HG03432 (cell line): ENCODE data around the gene RORC.
"Not testable (repeated sequence)": the region's sequence is repeated elsewhere in the genome, so short reads cannot be mapped to it uniquely, and the experiment has no call there.

Experiments used
- ATAC-seq: cut with Tn5 transposase; IDR thresholded peaks from one replicate; pipeline ENCODE4 v1.9.1; 2021; ENCODE audit warnings: mild to moderate bottlenecking, moderate library complexity; ENCODE audit not compliant: unreplicated experiment

RORC gene

DNA sequence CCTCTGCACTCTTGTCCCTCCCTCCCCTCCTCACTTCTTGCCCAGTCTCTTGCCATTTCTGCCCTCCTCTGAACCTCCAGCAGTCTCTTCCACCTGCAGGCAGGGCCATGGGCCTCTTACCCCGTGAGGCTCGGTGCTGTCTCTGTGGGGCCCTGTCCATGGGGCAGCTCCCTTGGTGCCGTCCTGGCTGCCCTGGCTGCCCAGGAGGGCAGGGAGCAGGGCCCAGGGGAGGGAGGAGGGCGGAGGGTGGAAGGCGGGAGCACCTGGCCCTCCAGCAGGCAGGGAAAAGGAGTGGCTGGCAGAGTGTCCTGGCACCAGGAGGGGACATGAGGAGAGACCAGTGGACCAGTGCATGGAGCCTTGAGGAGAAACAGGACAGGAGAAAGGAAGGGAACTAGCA lies at the start of gene RORC:
TSS of gene RORC (minus strand) at position 198 of the 400 bp plus-strand sequence. CDS start at position 160, 38 bp downstream.
- ATAC-seq = no peak

DNA sequence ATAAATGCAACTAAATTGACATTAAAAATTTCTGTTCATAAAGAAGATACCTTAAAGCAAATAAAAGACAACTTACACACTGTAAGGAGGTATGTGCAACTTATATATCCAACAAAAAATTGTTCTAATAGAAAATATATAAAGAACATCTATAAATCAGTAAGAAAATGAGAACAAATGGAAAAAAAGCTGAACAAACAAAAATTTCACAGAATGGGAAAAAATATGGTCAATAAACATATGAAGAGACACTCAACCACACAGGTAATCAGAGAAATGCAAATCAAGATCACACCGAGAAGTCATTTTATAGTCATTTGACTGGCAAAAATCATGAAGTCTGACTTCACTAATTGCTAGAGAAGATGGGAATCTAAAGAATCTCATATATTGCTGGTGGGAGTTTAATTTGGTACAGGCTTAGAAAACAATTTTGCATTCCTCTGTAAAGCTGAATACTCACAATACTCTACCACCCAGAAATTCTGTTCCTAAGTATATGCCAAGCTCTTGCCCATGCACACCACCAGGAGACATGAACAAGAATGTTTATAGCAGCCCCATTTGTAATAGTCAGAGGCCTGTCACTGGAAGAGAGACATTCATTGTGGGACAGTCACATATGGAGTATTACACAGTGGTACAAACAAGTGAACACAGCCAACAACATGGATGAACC lies 44.0 kb upstream of the RORC start:
- ATAC-seq = no peak

DNA sequence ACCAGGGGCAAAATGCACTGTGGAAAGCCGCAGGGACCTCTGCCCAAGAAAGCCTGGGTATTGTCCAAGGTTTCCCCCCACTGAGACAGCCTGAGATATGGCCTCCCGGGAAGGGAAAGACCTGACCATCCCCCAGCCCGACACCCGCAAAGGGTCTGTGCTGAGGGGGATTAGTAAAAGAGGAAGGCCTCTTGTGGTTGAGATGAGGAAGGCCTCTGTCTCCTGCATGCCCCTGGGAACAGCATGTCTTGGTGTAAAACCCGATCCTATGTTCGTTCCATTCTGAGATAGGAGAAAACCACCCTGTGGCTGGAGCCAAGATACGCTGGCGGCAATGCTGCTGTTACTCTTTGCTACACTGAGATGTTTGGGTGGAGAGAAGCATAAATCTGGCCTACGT lies 41.2 kb upstream of the RORC start:
- ATAC-seq = not testable (repeated sequence)

DNA sequence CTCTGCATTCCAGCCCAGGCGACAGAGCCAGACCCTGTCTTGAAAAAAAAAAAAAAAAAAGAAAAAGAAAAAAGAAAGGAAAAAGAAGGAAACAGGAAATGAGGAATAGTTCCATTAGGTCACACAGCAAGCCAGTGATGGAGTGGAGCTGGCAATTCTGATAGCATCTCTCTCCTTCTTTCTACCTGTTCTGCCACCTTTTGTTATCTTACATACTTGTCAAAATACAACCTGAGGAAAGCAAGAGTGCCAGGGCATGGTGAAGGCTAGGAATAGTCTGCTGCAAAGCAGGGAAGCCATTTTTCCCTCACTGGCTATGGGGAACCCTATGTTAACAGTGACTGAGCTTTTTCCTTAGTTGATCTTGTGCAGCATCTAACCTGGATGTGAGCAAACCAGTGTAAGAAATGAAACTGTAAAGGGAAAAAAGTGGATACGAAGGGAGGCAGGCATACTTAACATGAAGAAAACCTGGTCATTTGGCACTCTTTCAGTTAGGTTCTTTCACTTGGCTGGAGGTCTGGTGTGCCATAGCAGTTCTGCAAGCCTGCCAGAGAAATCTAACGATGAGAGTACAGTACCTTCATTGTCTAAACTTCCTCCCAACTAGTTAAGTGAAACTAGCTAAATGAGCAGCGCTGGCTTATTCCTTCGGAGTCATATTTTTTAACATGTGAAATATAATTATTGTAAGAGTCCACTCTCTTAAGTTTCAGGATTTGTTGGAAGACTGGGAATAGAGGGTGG lies 39.9 kb upstream of the RORC start:
- ATAC-seq = no peak

DNA sequence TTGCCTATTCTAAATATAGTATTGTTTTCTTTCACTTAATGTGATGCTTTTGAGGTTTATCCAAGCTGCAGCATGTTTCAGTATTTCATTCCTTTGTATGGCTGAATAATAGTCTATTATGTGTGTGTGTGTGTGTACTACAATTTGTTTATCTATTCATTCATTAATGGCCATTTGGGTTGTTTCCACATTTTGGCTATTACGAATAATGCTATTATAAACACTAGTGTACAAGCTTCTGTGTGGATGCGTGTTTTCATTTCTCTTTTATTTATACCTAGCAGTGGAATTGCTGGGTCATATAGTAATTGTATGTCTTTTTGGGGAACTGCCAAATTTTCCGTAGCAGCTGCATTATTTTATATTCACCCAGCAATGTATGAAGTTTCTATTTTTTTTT lies 36.9 kb upstream of the RORC start:
- ATAC-seq = no peak

DNA sequence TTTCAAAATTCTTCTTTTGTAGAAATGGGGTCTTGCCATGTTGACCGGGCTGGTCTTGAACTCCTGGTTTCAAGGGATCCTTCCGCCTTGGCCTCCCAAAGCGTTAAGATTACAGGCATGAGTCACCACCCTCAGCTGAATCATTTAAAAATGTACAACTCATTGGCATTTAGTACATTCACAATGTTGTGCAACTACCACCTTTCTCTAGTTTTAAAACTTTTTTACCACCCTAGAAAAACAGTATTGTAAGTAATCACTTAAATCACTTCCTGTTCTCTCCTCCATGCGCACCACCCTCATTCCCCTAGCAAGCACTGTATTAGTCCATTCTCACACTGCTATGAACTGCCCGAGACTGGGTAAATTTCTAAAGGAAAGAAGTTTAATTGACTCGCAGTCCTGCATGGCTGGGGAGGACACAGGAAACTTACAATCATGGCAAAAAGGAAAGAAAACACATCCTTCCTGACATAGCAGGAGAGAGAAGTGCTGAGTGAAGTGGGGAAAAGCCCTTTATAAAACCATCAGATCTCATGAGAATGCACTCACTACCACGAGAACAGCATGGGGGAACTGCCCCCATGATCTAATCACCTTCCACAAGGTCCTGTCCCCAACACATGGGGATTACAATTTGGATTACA lies 36.3 kb upstream of the RORC start:
- no peak for ATAC-seq

DNA sequence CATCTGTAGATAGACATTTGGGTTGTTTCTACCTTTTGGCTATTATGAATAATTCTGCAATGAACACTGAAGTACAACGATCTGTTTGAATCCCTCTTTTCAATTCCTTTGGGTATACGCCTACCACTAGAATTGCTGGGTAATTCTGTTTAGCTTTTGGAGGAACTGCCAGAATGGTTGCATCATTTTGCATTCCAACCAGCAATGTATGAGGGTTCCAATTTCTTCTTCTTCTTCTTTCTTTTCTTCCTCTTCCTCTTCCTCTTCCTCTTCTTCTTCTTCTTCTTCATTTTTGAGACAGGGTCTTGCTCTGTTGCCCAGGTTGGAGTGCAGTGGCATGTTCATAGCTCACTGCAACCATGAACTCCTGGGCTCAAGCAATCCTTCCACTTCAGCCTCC lies 35.7 kb upstream of the RORC start:
- ATAC-seq = no peak

DNA sequence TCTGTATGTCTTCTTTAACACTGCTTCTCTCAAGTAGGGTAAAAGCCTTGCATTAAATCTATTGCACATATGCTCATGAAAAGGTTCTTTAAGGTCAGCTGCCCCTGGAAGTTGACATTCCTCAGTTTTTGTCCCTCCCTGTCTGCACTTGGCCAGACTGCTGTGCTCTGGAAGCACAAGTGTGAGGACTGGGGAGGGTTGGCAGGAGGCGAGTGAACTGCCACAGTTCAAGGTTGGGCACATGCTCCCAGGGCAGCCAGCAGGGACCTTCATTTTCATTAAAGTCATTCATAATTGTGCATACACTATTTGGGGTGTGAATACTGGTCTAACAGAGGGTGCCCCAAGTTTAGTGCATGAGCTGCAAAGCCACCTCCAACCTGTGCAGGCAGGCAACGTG lies 32.8 kb upstream of the RORC start:
- no peak for ATAC-seq

DNA sequence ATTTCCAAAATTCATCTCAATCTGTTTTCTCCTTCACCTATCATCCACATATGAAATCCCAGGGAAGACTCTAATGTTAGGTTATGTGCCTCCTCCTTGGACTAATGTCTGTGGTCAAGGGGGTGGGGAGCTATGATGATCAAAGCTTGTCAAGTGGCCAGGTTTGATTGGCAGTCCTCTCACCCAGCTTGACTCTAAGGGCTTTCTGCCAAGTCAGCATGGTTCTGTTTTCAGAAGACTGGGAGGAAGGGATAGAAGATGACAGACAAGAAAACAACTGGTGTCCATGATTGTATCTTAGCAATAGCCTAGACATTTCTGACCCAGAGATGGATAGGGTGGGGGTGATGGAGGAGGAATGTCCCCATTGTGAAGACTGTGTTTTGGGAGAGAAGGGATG lies 31.0 kb upstream of the RORC start:
- ATAC-seq = no peak

DNA sequence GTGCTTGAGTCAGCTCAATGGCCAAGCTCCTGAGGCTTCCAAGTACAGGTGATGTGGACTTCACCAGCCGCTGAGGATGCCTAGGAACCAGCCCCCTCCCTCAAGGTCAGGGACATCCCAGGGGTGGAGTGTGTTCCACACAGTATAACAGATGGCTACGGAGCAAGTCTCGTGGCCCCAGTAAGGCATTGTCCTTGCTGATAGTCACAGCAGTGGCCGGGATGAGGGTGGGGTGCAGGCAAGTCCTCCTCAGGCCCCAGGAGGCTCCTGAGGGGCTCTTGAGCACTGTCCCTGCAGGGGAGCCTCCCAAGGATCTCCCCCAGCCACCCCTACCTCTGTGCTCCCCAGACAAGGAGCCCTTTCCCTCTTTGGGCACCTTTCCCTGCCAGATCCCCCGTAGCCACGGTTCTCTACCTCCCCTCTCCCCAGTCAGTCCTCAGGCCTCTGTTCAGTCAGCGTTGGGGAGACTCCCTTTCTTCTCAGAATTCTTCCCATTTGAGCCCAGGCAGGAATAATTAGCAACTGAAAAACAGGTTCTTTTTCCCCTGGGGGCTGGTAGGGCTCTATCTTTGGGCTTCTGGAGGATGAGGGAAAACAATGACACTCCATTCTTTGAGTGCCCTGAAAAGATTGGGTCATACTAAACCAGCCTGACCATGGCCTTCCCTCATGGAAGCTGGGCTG lies 29.0 kb upstream of the RORC start:
- ATAC-seq = no peak

DNA sequence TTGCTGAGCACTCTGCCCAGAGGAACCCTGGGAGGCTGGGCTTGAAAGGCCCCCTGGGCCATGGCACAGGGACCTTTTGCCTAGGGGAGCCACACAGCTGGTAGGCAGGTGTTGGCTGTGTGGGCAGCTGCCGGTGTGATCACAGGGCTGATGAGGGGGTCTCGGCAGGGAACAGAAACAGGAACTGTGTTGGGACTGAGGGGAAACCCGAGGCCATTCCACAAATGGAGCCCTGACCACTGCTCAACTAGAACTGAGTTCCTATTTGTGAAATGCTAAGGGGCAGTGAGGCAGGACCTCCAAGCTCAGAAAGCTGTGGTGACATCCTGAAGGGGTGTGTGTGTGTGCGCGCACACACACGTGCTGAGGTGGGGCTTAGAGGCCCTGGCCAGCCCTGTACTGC lies 28.3 kb upstream of the RORC start:
- no peak for ATAC-seq

DNA sequence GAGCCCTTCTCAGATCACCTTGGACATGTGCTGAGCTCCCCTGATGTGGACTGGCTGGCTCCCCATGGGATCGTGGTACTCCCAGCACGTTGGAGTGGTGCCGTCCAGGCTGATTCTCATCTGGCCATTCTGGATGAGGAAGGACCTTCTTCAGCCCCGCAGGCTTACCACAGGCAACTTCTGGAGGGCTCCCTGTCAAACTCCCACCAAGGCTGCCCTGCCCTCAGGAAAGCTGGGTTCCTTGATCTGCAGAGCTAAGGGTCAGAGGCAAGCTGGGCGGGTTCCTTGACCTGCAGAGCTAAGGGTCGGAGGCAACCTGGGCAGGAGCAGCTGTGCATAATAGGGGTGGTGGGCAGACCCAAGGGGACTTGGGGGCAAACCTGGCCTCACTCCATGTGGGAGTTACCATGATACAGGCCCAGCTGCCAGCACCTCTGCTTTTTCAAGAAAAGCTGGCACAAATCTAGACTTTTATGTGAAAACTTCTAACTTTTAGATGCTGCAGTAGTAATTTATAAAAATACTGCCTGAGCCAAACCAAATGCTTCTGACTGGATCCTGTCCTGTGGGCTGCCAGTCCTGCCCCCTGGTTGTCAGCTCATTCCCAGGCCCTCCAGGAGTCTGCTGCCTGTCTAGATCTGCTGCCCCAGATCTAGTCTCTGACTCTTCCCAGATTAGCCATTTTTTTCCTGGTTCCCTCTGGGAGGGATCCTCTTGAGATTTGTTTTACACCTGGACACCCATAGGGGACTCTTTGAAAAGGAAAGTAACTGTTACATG lies 27.5 kb upstream of the RORC start:
- ATAC-seq = no peak

DNA sequence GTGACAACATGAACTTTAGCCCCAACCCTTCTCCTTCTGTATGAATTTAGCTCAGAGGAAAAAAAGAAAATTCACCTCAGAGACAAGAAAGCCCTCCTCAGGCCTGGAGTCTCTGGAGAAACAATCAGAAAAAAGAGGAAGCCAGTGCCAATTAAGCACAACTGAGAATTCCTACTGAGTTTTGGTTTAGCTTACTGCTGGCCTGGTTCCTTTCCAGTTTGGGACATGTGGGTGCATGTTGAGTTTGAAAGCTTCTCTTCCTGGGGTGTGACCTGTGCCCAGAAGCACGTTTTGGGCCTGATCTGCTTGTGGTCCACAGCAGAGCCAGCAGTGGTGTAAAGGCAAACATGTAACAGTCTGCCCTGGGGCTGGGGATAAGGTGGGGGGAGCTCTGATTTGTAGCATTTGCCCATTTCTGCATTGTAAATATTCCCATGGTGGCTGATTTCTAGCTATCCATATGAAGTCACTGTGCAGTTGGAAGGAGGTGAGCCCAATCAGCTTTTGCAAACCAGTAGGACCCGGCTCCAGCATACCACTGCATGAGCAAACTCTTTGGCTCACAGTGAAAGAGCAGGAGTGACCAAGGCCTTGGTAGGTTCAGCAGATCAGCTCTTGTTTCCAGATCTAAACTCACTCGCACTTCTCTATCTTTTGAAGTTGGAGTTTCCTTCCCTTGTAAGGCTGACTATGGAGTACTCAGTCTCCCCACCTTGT lies 26.6 kb upstream of the RORC start:
- ATAC-seq = no peak

DNA sequence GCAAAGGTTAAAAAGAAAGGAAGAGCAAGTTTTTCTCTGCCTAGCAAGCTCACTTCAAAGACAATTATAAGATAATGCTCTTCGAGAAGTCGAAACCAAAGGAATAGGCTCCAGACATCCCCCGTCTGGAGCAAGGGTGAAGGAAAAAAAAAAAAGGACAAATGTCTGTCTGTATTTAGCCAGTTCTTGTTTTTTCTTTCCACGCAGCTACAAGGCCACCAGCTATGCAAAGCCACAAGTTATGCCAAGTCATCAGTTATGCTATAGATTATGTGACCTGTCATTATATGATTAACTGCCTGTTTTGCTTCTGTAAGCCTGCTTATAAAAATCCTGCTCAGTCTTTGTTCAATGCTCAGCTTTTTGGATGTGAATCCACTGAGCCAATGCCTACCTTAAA lies 24.3 kb upstream of the RORC start:
- ATAC-seq = no peak

DNA sequence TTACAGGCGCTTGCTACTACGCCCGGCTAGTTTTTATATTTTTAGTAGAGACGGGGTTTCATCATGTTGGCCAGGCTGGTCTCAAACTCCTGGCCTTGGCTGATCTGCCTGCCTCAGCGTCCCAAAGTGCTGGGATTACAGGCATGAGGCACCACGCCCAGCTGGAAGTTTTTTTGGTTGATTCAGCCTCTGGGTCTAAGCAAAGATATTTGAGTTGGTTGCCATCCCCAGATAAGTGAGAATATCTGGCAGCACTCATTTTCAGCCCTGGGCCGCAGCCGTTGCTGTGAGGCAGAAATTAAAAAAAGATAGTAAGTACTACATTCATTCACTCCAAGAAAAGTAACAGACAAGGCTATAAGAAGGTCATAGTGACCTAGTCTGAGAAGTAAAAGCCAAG lies 23.9 kb upstream of the RORC start:
- ATAC-seq = not testable (repeated sequence)

DNA sequence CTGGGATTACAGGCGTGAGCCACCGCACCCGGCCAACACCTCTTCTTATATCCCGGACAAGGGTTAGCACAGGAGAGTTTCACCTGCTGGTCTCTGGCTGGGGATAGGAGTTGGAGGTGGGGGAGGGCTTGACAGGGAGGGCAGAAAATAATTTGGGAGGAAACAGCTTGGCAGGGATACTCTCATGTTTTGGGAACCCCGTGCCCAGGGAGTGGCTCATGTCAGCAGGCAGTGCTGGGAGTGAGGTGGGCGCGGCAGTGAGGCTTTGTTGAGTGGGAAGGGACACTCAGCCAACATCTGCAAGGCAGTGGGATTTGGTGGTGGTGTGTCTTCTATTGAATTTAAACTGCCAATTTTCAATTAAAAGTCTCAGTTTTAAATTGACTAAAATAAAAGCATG lies 23.1 kb upstream of the RORC start:
- ATAC-seq = no peak

DNA sequence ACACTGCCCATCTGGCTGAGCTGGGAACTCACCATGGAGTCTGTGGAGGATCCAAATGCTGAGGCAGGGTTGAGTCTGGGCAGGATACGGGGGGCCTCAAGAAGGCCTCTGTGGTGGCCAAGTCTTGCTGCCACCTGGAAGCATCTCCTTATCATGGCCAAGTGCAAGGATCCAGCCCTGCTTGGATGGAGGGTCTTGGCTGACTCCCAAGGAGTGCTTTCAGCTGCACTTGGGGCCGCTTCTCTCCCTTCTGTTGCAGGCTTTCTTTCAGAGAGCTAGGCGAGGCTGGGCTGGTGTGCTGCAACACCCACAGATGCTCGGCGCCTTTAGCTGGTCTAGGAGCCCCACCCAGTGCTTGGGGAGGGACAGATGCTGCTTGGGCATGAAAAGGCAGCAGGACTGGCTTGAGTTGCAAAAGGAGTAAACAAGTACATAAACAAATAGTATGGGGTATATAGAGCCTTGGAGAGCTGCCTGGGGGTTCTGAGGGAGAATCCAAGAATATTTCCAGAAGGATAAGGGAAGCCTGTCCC lies 21.9 kb upstream of the RORC start, which contains the start of gene THEM5:
TSS of gene THEM5 (minus strand) at position 302 of the 533 bp plus-strand sequence. CDS start at position 155, 147 bp downstream.
- no peak for ATAC-seq

DNA sequence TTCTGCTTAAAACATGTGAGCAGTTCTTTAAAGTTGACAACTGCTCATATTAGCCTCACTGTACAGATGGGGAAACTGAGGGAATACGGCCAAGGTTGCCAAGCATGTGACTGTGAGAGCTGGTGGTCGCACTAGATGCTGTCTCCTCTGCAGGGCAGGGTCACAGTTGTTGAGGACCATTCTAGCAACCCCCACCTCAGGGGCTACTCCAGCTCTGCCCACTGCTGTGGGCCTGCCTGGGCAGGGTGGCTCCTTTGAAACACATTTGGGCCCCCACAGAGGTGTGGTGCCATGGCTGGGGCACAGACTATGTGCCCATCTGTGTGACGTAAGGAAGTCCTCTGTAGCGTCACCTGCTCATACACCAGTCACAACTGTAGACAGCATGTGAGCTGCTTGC lies 21.1 kb upstream of the RORC start:
- ATAC-seq = no peak

DNA sequence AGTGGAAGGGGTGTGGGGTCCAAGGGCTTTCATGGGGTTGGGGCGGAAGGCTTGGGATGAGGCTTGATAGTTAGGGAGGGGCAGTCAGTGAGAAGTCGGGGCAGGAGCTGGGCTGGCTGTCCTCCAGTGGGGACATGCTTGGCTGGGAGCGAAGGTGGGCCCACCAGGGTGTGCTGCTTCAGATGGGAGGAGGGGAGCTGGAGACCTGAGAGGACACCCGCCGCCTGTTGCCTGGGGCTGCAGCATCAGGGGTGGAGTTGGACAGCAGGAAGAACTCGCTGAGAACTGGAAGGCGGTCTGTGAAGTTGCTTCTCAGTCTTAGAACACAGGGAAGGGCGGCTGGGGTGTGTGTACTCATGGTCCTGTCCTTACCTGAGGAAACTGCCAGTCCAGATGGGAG lies 20.3 kb upstream of the RORC start:
- no peak for ATAC-seq

DNA sequence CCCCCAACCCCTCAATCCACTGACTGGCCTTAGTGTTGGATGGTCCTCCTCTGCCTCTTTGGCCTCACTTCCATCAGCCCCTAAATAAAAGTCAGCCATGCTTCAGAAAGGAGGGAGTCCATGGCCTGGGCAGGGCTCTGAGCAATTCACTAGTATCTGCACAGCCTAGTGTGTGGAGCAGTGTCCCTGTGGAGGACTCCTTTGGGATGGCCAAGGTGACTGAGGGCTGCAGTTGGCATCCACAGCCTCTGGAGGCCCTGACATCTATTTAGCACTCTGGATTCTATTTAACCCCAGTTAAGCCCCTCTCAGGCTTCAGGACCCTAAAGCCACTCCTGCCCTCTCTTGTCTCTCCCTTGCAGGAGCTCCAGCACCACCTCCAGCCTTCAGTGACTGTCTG lies 18.3 kb upstream of the RORC start:
- no peak for ATAC-seq
